Mesendoderm (in vitro differentiated cells): ENCODE measurements around the gene ATF3.

Experiments
- DNase-seq: peaks from one replicate; pipeline ENCODE4 v3.0.0; 2013
- H2AK5ac ChIP-seq: 2 replicates; pipeline ENCODE4 v1.6.1; 2013; ENCODE audit warnings: low read length, inconsistent platforms
- H2BK120ac ChIP-seq: 2 replicates; pipeline ENCODE4 v1.6.1; 2013; ENCODE audit warnings: low read depth, mild to moderate bottlenecking, low read length, moderate library complexity, mixed read lengths
- H2BK15ac ChIP-seq: replicated peaks from 2 replicates; pipeline ENCODE4 v1.6.1; 2013; ENCODE audit warnings: low read depth, mild to moderate bottlenecking, moderate library complexity
- H2BK5ac ChIP-seq: 2 replicates; pipeline ENCODE4 v1.6.1; 2013; ENCODE audit warnings: low read length, inconsistent platforms
- H3K18ac ChIP-seq: 2 replicates; pipeline ENCODE4 v1.6.1; 2013; ENCODE audit warnings: mild to moderate bottlenecking, low read length, mixed read lengths
- H3K23ac ChIP-seq: one replicate; pipeline ENCODE4 v1.6.1; 2013; ENCODE audit warnings: low read length
- H3K27ac ChIP-seq: 2 replicates; pipeline ENCODE4 v1.5.1; 2013; ENCODE audit warnings: low read depth, mild to moderate bottlenecking, inconsistent platforms, low read length, moderate library complexity
- H3K27me3 ChIP-seq: 2 replicates; pipeline ENCODE4 v1.6.1; 2013; ENCODE audit warnings: low read length, control low read depth, mild to moderate bottlenecking, inconsistent platforms; ENCODE audit not compliant: insufficient read depth, poor library complexity
- H3K36me3 ChIP-seq: 2 replicates; pipeline ENCODE4 v1.6.1; 2013; ENCODE audit warnings: low read length, inconsistent platforms; ENCODE audit not compliant: control insufficient read depth, insufficient read depth
- H3K4ac ChIP-seq: one replicate; pipeline ENCODE4 v1.6.1; 2013; ENCODE audit warnings: low read depth, mild to moderate bottlenecking, low read length, moderate library complexity
- H3K4me1 ChIP-seq: 2 replicates; pipeline ENCODE4 v1.6.1; 2013; ENCODE audit warnings: low read depth, low read length, inconsistent platforms; ENCODE audit not compliant: control insufficient read depth
- H3K4me2 ChIP-seq: 2 replicates; pipeline ENCODE4 v1.6.1; 2013; ENCODE audit warnings: low read length
- H3K4me3 ChIP-seq: 2 replicates; pipeline ENCODE4 v1.5.1; 2013; ENCODE audit warnings: mild to moderate bottlenecking, low read length
- H3K56ac ChIP-seq: one replicate; pipeline ENCODE4 v1.6.1; 2013; ENCODE audit warnings: low read length
- H3K79me1 ChIP-seq: 2 replicates; pipeline ENCODE4 v1.6.1; 2013; ENCODE audit warnings: low read length, inconsistent platforms
- H3K79me2 ChIP-seq: 2 replicates; pipeline ENCODE4 v1.6.1; 2013; ENCODE audit warnings: mild to moderate bottlenecking, low read length; ENCODE audit not compliant: control insufficient read depth, insufficient read depth
- H3K9ac ChIP-seq: 2 replicates; pipeline ENCODE4 v1.6.1; 2013; ENCODE audit warnings: low read length, inconsistent platforms
- H4K5ac ChIP-seq: one replicate; pipeline ENCODE4 v1.6.1; 2013; ENCODE audit warnings: low read length
- H4K8ac ChIP-seq: one replicate; pipeline ENCODE4 v1.6.1; 2013; ENCODE audit warnings: low read depth, mild to moderate bottlenecking, control low read depth, low read length, moderate library complexity
- WGBS: extraction: QIAGEN DNeasy Blood & Tissue Kit; methylation state at CpG from one replicate; pipeline ENCODE4 v1.1.7; 2013; ENCODE audit warnings: low lambda C conversion rate, missing lambda C conversion rate; ENCODE audit not compliant: insufficient coverage; ENCODE audit errors: extremely low coverage; 5-methylcytosine and 5-hydroxymethylcytosine counted together

ATF3 gene

DNA sequence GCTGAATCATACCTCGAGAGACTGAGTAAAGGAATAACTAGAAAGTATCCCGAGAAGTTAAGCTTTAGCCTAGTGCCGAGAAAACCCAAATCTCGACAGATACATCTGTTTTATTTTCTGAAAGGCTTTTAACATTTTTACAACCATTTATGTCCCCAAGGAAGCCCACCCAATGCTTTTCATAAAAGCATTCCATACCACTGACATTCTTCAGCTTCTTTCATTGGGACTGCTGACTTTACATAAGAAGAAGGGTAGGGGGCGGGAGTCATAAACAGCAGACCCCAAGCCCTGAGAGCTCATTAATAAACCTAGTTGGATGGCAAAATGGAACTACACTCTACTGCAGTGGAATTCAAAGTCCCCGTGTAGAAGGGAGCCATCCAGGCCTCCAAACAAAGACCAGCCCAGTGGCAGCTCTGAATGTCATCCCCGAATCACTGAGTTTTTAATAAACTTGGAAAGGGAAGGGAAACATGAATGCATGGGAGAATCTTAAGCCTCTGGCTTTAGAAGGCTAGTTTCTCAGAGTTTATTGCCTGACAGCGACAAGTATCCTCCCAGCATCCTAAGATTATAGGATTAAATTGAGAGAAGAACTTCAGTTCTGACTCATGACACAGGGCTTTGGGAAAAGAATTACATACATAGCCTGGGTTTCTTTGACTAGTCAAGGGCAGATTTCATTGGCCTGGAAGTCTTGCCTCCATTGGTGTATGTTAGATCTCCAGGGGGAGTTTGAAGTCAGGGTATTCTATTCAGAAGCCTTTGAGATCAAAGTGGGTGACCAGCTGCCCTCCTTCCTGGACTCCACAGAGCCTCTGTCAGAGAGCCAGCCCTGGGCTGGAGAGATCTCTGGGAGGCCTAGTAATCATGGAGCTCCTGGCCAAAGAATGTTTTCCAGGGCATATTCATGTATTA, 3.7 kb downstream of the ATF3 start:
- Histone ChIP-seq H3K18ac (no peak overlapping the region), H3K79me2 (peaks cover 37% of the 10 kb centered on the region), H2BK15ac (no peak overlapping the region), H3K36me3 (no peaks in the 10 kb centered on the region), H2BK5ac (no peak overlapping the region), H3K4me2 (no peak overlapping the region), H3K4me1 (peaks cover 12% of the 10 kb centered on the region), H3K9ac (no peak overlapping the region), H4K5ac (no peak overlapping the region), H4K8ac (no peak overlapping the region), H3K4me3 (no peak overlapping the region), H3K27me3 (peaks cover 3% of the 10 kb centered on the region), H3K56ac (no peak overlapping the region), H3K4ac (no peak overlapping the region), H2BK120ac (no peak overlapping the region), H3K79me1 (peaks cover 16% of the 10 kb centered on the region), H3K23ac (no peak overlapping the region), H3K27ac (no peak overlapping the region), H2AK5ac (no peak overlapping the region)
- DNase-seq = no peak
- no CpG with 5 or more reads among the region's 8 CpGs for WGBS

DNA sequence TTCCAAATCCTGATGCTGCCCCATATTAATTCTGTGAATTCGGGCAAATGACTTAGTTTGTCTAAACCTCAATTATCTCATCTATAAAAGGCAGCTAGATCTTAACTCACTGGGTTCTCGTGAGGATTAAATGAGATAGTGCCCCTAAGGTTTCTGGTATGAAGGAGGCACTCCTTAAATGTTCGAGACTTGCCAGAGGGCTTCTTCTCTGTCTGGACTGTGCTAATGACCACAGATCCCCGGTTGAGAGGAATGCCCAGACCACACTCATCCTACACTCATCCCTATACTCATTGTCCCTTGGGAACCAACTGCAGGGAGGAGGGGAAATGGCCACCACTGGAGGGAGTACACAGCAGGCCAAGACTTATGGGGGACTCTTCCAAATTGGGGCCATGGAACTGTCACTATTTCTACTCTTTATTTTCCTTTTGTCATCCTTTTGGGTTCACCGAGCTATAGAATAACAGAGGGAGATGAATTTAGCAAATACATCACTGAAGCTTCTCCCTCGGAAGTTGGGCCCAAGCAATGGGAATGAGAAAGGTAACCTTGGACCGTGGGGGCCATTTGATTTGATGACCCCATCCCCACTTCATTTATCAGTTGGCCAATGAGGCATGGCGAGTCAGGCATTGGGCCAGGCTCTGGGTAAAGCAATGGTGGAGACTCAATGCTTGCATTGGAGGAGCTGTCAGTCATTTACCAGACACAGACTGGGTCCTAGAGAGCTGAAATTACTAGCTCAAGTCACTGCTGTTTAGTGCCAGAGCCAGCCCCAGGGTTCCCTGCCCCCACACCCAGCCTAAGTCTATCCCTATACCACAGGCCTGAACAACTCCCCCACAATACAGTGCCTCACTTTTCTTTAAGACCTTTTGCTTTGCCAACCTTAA, 5.1 kb downstream of the ATF3 start:
- Histone ChIP-seq H3K4me3 (no peak overlapping the region), H3K9ac (no peak overlapping the region), H3K23ac (no peak overlapping the region), H2AK5ac (no peak overlapping the region), H3K27ac (no peak overlapping the region), H3K79me2 (peaks cover 37% of the 10 kb centered on the region), H3K18ac (no peak overlapping the region), H3K36me3 (no peaks in the 10 kb centered on the region), H4K8ac (no peak overlapping the region), H2BK5ac (no peak overlapping the region), H2BK120ac (no peak overlapping the region), H3K4me1 (peaks cover 12% of the 10 kb centered on the region), H3K4me2 (no peak overlapping the region), H3K27me3 (no peaks in the 10 kb centered on the region), H3K56ac (no peak overlapping the region), H4K5ac (no peak overlapping the region), H3K4ac (no peak overlapping the region), H3K79me1 (peaks cover 16% of the 10 kb centered on the region), H2BK15ac (no peak overlapping the region)
- DNase-seq = no peak
- WGBS = no CpG with 5 or more reads among the region's 8 CpGs

DNA sequence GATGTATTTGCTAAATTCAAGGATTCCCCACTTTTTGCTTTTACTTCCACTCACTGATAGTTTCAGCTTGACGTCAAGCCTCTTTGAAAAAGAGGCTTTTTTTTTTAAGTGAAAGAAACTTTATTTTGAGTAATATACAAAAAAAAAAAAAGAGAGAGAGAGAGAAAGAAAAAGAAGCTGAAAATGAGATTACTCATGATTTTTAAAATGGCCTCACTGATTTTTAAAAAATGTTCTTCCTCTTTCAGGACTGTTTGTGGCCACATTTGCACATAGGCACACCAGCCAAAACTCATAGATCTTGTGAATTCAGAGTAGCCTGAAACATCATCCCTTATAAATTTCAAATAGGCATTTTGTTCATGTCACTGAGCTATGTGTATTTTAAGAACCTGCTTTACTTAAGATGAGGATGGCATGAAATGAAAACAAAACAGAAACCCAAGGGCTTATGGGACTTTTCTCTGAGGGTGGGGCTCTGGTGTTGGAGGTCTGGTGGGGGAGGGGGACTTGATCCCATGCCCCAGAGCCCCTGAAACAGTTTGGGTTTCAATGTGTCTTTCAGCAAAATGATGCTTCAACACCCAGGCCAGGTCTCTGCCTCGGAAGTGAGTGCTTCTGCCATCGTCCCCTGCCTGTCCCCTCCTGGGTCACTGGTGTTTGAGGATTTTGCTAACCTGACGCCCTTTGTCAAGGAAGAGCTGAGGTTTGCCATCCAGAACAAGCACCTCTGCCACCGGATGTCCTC, 6.1 kb downstream of the ATF3 start:
- no peak for DNase-seq
- Histone ChIP-seq H4K5ac (no peak overlapping the region), H3K4me3 (no peak overlapping the region), H3K79me1 (peaks cover 15% of the 10 kb centered on the region), H3K79me2 (peaks cover 35% of the 10 kb centered on the region), H2BK120ac (no peak overlapping the region), H3K27me3 (no peaks in the 10 kb centered on the region), H4K8ac (no peak overlapping the region), H3K36me3 (no peaks in the 10 kb centered on the region), H3K4ac (no peak overlapping the region), H3K27ac (no peak overlapping the region), H3K4me2 (no peak overlapping the region), H2BK5ac (no peak overlapping the region), H3K18ac (no peak overlapping the region), H3K4me1 (peaks cover 12% of the 10 kb centered on the region), H3K23ac (no peak overlapping the region), H3K56ac (no peak overlapping the region), H2BK15ac (no peak overlapping the region), H2AK5ac (no peak overlapping the region), H3K9ac (no peak overlapping the region)
- no CpG with 5 or more reads among the region's 5 CpGs for WGBS

DNA sequence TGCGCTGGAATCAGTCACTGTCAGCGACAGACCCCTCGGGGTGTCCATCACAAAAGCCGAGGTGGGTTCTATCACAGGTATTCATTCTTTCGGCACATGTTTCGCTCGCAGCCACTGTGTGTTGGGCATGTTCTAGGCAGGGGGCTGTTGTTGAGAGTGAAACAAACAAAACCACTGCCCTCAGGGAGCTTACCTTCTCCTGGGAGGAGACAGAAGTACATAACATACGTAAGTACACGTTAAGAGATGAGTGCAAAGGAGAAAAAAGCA, 6.6 kb downstream of the ATF3 start:
- no peaks in the 10 kb centered on the region for H3K27me3 ChIP-seq
- H3K9ac ChIP-seq = no peak overlapping the region
- H2AK5ac ChIP-seq = no peak overlapping the region
- no peak overlapping the region for H4K8ac ChIP-seq
- no peak overlapping the region for H3K18ac ChIP-seq
- peaks cover 30% of the 10 kb centered on the region for H3K79me2 ChIP-seq
- peaks cover 10% of the 10 kb centered on the region for H3K4me1 ChIP-seq
- H3K4me3 ChIP-seq = no peak overlapping the region
- no peak overlapping the region for H2BK5ac ChIP-seq
- no peak overlapping the region for H3K27ac ChIP-seq
- H3K36me3 ChIP-seq = peaks cover 1% of the 10 kb centered on the region
- H4K5ac ChIP-seq = no peak overlapping the region
- no CpG with 5 or more reads among the region's 9 CpGs for WGBS
- H2BK15ac ChIP-seq = no peak overlapping the region
- H3K4me2 ChIP-seq = no peak overlapping the region
- H3K23ac ChIP-seq = no peak overlapping the region
- no peak overlapping the region for H3K4ac ChIP-seq
- DNase-seq = no peak
- no peak overlapping the region for H3K56ac ChIP-seq
- no peak overlapping the region for H2BK120ac ChIP-seq
- peaks cover 14% of the 10 kb centered on the region for H3K79me1 ChIP-seq

DNA sequence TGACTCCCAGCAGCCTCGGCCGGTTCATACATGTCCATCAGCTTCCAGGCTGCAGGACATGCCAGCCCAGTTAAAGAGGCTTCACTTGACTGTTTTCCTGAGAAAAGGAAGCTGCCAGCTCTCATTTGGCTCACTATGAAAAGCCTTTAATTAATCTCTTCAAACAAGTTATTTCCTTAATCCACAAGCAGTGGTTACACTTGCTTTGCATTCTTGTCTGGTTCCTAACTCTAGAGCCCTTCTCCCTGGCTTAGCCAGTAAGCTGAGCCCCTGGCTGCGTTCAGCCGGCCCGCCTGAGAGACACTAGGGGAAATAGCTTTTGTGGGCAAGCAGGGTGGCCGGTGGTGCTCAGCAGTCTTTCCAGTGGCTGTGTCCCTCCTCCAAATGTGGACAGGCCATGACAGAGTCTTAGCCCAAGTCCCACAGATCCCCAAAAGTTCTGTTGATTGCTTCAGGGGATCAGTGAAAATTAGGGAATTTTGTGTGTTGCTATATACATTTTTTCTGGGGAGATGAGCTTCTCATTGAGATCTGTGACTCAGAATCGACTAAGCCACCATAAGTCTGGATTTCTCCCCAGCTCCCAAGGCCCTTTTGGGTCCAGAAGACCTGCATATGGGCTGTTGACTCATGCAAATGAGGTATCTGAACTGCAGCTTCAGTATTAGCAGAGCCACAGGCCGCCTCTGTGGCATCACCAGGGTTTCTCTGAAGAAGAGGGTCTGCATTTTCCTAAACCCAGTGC, 10.1 kb downstream of the ATF3 start:
- Histone ChIP-seq H3K4me1 (no peaks in the 10 kb centered on the region), H3K23ac (no peak overlapping the region), H3K27ac (no peak overlapping the region), H3K9ac (no peak overlapping the region), H4K5ac (no peak overlapping the region), H3K79me1 (peaks cover 2% of the 10 kb centered on the region), H3K18ac (no peak overlapping the region), H3K56ac (no peak overlapping the region), H2BK5ac (no peak overlapping the region), H3K4ac (no peak overlapping the region), H4K8ac (no peak overlapping the region), H3K4me2 (no peak overlapping the region), H2BK15ac (no peak overlapping the region), H3K36me3 (peaks cover 3% of the 10 kb centered on the region), H3K79me2 (peaks cover 5% of the 10 kb centered on the region), H3K4me3 (no peak overlapping the region), H3K27me3 (no peaks in the 10 kb centered on the region), H2AK5ac (no peak overlapping the region), H2BK120ac (no peak overlapping the region)
- no CpG with 5 or more reads among the region's 8 CpGs for WGBS
- no peak for DNase-seq
